ENCODE data around the gene SEMA4D. TPM values are rescaled to one million over a fixed set of nuclear protein-coding genes. Genes with fewer than 3 reads are reported as not detected.

SEMA4D gene
- total RNA-seq, 2 experiments from 2014 or later, result 370 to 391 TPM

GRCh38 chr9:89535461-89535860, 37.5 kb upstream of the SEMA4D start:
- DNase-seq (no peak), ATAC-seq (ENCODE audit: low read depth) (no peak)
- peaks cover 5% of the 10 kb centered on the region for H3K36me3 Mint-ChIP-seq
- peak overlapping the region; percentile 88 for H3K27ac Mint-ChIP-seq
- H3K4me3 Mint-ChIP-seq, result peak overlapping the region; percentile 76
- peaks cover 86% of the 10 kb centered on the region for H3K4me1 Mint-ChIP-seq
- POLR2A ChIA-PET, result interaction anchor here (1.0 to 4.5 kb wide), 10 partner anchors 8 to 69 kb away, joined by 3 to 35 read pairs (median 6); partner anchors contain the start of genes GADD45G and SEMA4D
- H3K27me3 Mint-ChIP-seq, result no peaks in the 10 kb centered on the region
- peaks cover 3% of the 10 kb centered on the region for H3K9me3 Mint-ChIP-seq

- H3K4me1 Mint-ChIP-seq, result peaks cover 90% of the 10 kb centered on the region
- POLR2A ChIA-PET, result interaction anchor here (1.4 to 4.5 kb wide), 3 partner anchors 12 to 70 kb away, joined by 3 to 35 read pairs (median 6); partner anchors contain the start of gene GADD45G
- ATAC-seq (ENCODE audit: low read depth) (no peak), DNase-seq (no peak)
- peaks cover 3% of the 10 kb centered on the region for H3K9me3 Mint-ChIP-seq
- H3K27ac Mint-ChIP-seq, result peak overlapping the region; percentile 88
- H3K4me3 Mint-ChIP-seq, result peak overlapping the region; percentile 64
- peaks cover 5% of the 10 kb centered on the region for H3K36me3 Mint-ChIP-seq
- no peaks in the 10 kb centered on the region for H3K27me3 Mint-ChIP-seq
Measured at GRCh38 chr9:89534515-89535287, 36.8 kb upstream of the SEMA4D start.

- H3K4me3 Mint-ChIP-seq, result no peak overlapping the region
- peaks cover 3% of the 10 kb centered on the region for H3K9me3 Mint-ChIP-seq
- H3K27me3 Mint-ChIP-seq, result no peaks in the 10 kb centered on the region
- peak overlapping the region; percentile 74 for H3K27ac Mint-ChIP-seq
- ATAC-seq (ENCODE audit: low read depth) (no peak), DNase-seq (no peak)
- peaks cover 90% of the 10 kb centered on the region for H3K4me1 Mint-ChIP-seq
- H3K36me3 Mint-ChIP-seq, result peaks cover 4% of the 10 kb centered on the region
- POLR2A ChIA-PET, result interaction anchor here (0.7 to 4.5 kb wide), 5 partner anchors 11 to 107 kb away, joined by 3 to 35 read pairs (median 3); partner anchors contain the start of gene GADD45G
Measured at GRCh38 chr9:89533411-89534095, 35.6 kb upstream of the SEMA4D start.

GRCh38 chr9:89532944-89533343, 35.0 kb upstream of the SEMA4D start:
- POLR2A ChIA-PET, result interaction anchor here (1.0 to 3.1 kb wide), 4 partner anchors 10 to 106 kb away, joined by 3 to 24 read pairs (median 3); no protein-coding TSS in a partner anchor
- Mint-ChIP-seq H3K4me3 (no peak overlapping the region), H3K27me3 (no peaks in the 10 kb centered on the region), H3K4me1 (peaks cover 90% of the 10 kb centered on the region), H3K27ac (peak overlapping the region; percentile 82), H3K9me3 (peaks cover 5% of the 10 kb centered on the region), H3K36me3 (peaks cover 6% of the 10 kb centered on the region)
- ATAC-seq (ENCODE audit: low read depth) (no peak), DNase-seq (no peak)

GRCh38 chr9:89532478-89532877, 34.6 kb upstream of the SEMA4D start:
- Mint-ChIP-seq H3K4me3 (no peak overlapping the region), H3K27ac (peak overlapping the region; percentile 82), H3K36me3 (peaks cover 10% of the 10 kb centered on the region), H3K4me1 (peaks cover 91% of the 10 kb centered on the region), H3K9me3 (peaks cover 9% of the 10 kb centered on the region), H3K27me3 (no peaks in the 10 kb centered on the region)
- POLR2A ChIA-PET, result interaction anchor here (1.0 to 3.1 kb wide), 4 partner anchors 10 to 106 kb away, joined by 3 to 24 read pairs (median 3); no protein-coding TSS in a partner anchor
- ATAC-seq (ENCODE audit: low read depth), result peak; percentile 17
- no peak for DNase-seq

GRCh38 chr9:89531766-89532165, 33.9 kb upstream of the SEMA4D start:
- POLR2A ChIA-PET, result interaction anchor here (0.6 to 3.1 kb wide), 4 partner anchors 9 to 35 kb away, joined by 3 to 24 read pairs (median 3); no protein-coding TSS in a partner anchor
- peaks cover 89% of the 10 kb centered on the region for H3K4me1 Mint-ChIP-seq
- peaks cover 9% of the 10 kb centered on the region for H3K9me3 Mint-ChIP-seq
- H3K36me3 Mint-ChIP-seq, result peaks cover 10% of the 10 kb centered on the region
- ATAC-seq (ENCODE audit: low read depth), result no peak
- H3K4me3 Mint-ChIP-seq, result no peak overlapping the region
- no peak for DNase-seq
- no peaks in the 10 kb centered on the region for H3K27me3 Mint-ChIP-seq
- H3K27ac Mint-ChIP-seq, result no peak overlapping the region

- Mint-ChIP-seq H3K4me3 (no peak overlapping the region), H3K36me3 (peaks cover 14% of the 10 kb centered on the region), H3K27ac (peak overlapping the region; percentile 65), H3K27me3 (no peaks in the 10 kb centered on the region), H3K9me3 (peaks cover 9% of the 10 kb centered on the region), H3K4me1 (peaks cover 87% of the 10 kb centered on the region)
- POLR2A ChIA-PET, result interaction anchor here (1.4 to 3.1 kb wide), 2 partner anchors 8 to 47 kb away, joined by 5 to 24 read pairs; no protein-coding TSS in a partner anchor
- no peak for DNase-seq
- no peak for ATAC-seq (ENCODE audit: low read depth)
Measured at GRCh38 chr9:89530726-89531125, 32.8 kb upstream of the SEMA4D start.

GRCh38 chr9:89529243-89530035, 31.5 kb upstream of the SEMA4D start:
- Mint-ChIP-seq H3K36me3 (peaks cover 13% of the 10 kb centered on the region), H3K27me3 (no peaks in the 10 kb centered on the region), H3K4me1 (peaks cover 82% of the 10 kb centered on the region), H3K9me3 (peaks cover 9% of the 10 kb centered on the region), H3K27ac (peak overlapping the region; percentile 74), H3K4me3 (peak overlapping the region; percentile 50)
- peak; percentile 72 for ATAC-seq (ENCODE audit: low read depth)
- POLR2A ChIA-PET, result interaction anchor here (0.6 to 1.4 kb wide), 8 partner anchors 11 to 102 kb away, joined by 3 to 6 read pairs (median 4); no protein-coding TSS in a partner anchor
- DNase-seq, result no peak

GRCh38 chr9:89528540-89528939, 30.6 kb upstream of the SEMA4D start:
- no peak overlapping the region for H3K4me3 Mint-ChIP-seq
- peaks cover 13% of the 10 kb centered on the region for H3K36me3 Mint-ChIP-seq
- H3K27me3 Mint-ChIP-seq, result no peaks in the 10 kb centered on the region
- H3K4me1 Mint-ChIP-seq, result peaks cover 83% of the 10 kb centered on the region
- no peak for ATAC-seq (ENCODE audit: low read depth)
- DNase-seq, result no peak
- H3K27ac Mint-ChIP-seq, result peak overlapping the region; percentile 67
- POLR2A ChIA-PET, result interaction anchor here (1.6 kb wide), 2 partner anchors 8 to 10 kb away, joined by 4 to 6 read pairs; no protein-coding TSS in a partner anchor
- peaks cover 9% of the 10 kb centered on the region for H3K9me3 Mint-ChIP-seq

- no peak overlapping the region for H3K4me3 Mint-ChIP-seq
- DNase-seq (no peak), ATAC-seq (ENCODE audit: low read depth) (no peak)
- POLR2A ChIA-PET, result interaction anchor here (1.6 kb wide), 2 partner anchors 8 to 9 kb away, joined by 4 to 6 read pairs; no protein-coding TSS in a partner anchor
- peaks cover 83% of the 10 kb centered on the region for H3K4me1 Mint-ChIP-seq
- H3K9me3 Mint-ChIP-seq, result peaks cover 9% of the 10 kb centered on the region
- H3K27ac Mint-ChIP-seq, result peak overlapping the region; percentile 67
- H3K36me3 Mint-ChIP-seq, result peaks cover 13% of the 10 kb centered on the region
- H3K27me3 Mint-ChIP-seq, result no peaks in the 10 kb centered on the region
Measured at GRCh38 chr9:89528131-89528530, 30.2 kb upstream of the SEMA4D start.

- Mint-ChIP-seq H3K4me1 (peaks cover 82% of the 10 kb centered on the region), H3K9me3 (peaks cover 9% of the 10 kb centered on the region), H3K27me3 (no peaks in the 10 kb centered on the region), H3K4me3 (no peak overlapping the region), H3K27ac (peak overlapping the region; percentile 31), H3K36me3 (peaks cover 13% of the 10 kb centered on the region)
- DNase-seq (no peak), ATAC-seq (ENCODE audit: low read depth) (no peak)
- POLR2A ChIA-PET, result interaction anchor here (1.6 kb wide), 2 partner anchors 8 to 9 kb away, joined by 4 to 6 read pairs; no protein-coding TSS in a partner anchor
Measured at GRCh38 chr9:89527084-89527483, 29.2 kb upstream of the SEMA4D start.

- no peak for DNase-seq
- ATAC-seq (ENCODE audit: low read depth), result no peak
- no peaks in the 10 kb centered on the region for H3K27me3 Mint-ChIP-seq
- H3K27ac Mint-ChIP-seq, result peak overlapping the region; percentile 31
- no peak overlapping the region for H3K4me3 Mint-ChIP-seq
- H3K9me3 Mint-ChIP-seq, result peaks cover 9% of the 10 kb centered on the region
- peaks cover 79% of the 10 kb centered on the region for H3K4me1 Mint-ChIP-seq
- POLR2A ChIA-PET, result no interaction called here
- H3K36me3 Mint-ChIP-seq, result peaks cover 13% of the 10 kb centered on the region
Measured at GRCh38 chr9:89526667-89527066, 28.8 kb upstream of the SEMA4D start.
